HEK293 (cell line): ENCODE measurements around the gene RGS11.

Source experiments
- CTCF ChIA-PET: fragments of 350-600 bp; formaldehyde crosslinking; extraction: SDS; loops from one replicate; lab custom pipeline; 2021; ENCODE audit warnings: antibody characterized with exemption; lab: Yijun Ruan, JAX
- POLR2A ChIA-PET: fragments of 300-600 bp; formaldehyde crosslinking; extraction: SDS; loops from one replicate; lab custom pipeline; 2020; ENCODE audit warnings: antibody characterized with exemption, inconsistent platforms; lab: Yijun Ruan, JAX
- H3K27ac ChIP-seq: fragments of 200-500 bp; sonication (Bioruptor generic); 2 replicates; pipeline ENCODE4 v1.5.1; 2014; ENCODE audit warnings: low read depth, low read length, control low read depth, inconsistent platforms; ENCODE audit errors: extremely low read depth
- H3K36me3 ChIP-seq, 2 experiments: fragments of 200-500 bp in 1 of 2; sonication (Bioruptor generic) in 1 of 2; 1 replicate in 1 of 2; 2 replicates in 1 of 2; pipeline ENCODE4 v1.5.1; 2014 to 2017; ENCODE audit warnings: inconsistent platforms in 2 of 2, low read length in 2 of 2; ENCODE audit not compliant: control insufficient read depth in 2 of 2, insufficient read depth in 1 of 2
- H3K4me1 ChIP-seq: fragments of 200-500 bp; sonication (Bioruptor generic); 2 replicates; pipeline ENCODE4 v1.5.1; 2014; ENCODE audit warnings: mild to moderate bottlenecking, low read length, inconsistent platforms; ENCODE audit not compliant: control insufficient read depth, insufficient read depth
- H3K4me3 ChIP-seq: 2 replicates; pipeline ENCODE4 v1.5.1; 2011; ENCODE audit warnings: low read depth, mild to moderate bottlenecking, control low read depth, low read length, moderate library complexity
- H3K9me3 ChIP-seq: fragments of 200-500 bp; sonication (Bioruptor generic); 2 replicates; pipeline ENCODE4 v1.5.1; 2014; ENCODE audit warnings: low read depth, low read length, inconsistent platforms; ENCODE audit not compliant: control insufficient read depth, insufficient read depth
- SCRT2 ChIP-seq: fragments of 450-650 bp; formaldehyde crosslinking; IDR thresholded peaks from 2 replicates; pipeline ENCODE4 v1.5.1; 2016; ENCODE audit warnings: missing biosample characterization, missing genetic modification characterization
- SP3 ChIP-seq: fragments of 450-650 bp; formaldehyde crosslinking; IDR thresholded peaks from 2 replicates; pipeline ENCODE4 v1.5.1; 2016; ENCODE audit warnings: missing biosample characterization, missing genetic modification characterization
- SP7 ChIP-seq: fragments of 450-650 bp; formaldehyde crosslinking; IDR thresholded peaks from 2 replicates; pipeline ENCODE4 v1.5.1; 2016; ENCODE audit warnings: missing biosample characterization, missing genetic modification characterization
- TCF7L2 ChIP-seq: IDR thresholded peaks from 2 replicates; pipeline ENCODE4 v1.6.1; 2011; ENCODE audit warnings: low read depth, mild to moderate bottlenecking, inconsistent platforms, low read length, moderate library complexity, borderline replicate concordance
- ZBTB8A ChIP-seq: fragments of 450-650 bp; formaldehyde crosslinking; IDR thresholded peaks from 2 replicates; pipeline ENCODE4 v1.5.1; 2016; ENCODE audit warnings: missing biosample characterization, missing genetic modification characterization
- ZNF132 ChIP-seq: fragments of 450-650 bp; formaldehyde crosslinking; IDR thresholded peaks from 2 replicates; pipeline ENCODE4 v1.5.1; 2017; ENCODE audit warnings: missing biosample characterization, missing genetic modification characterization, borderline replicate concordance
- ZNF16 ChIP-seq: fragments of 450-650 bp; formaldehyde crosslinking; IDR thresholded peaks from 2 replicates; pipeline ENCODE4 v1.5.1; 2016; ENCODE audit warnings: low read depth, missing biosample characterization, missing genetic modification characterization
- ZNF223 ChIP-seq: fragments of 450-650 bp; formaldehyde crosslinking; IDR thresholded peaks from 2 replicates; pipeline ENCODE4 v1.5.1; 2016; ENCODE audit warnings: missing biosample characterization, missing genetic modification characterization
- ZNF239 ChIP-seq: fragments of 450-650 bp; formaldehyde crosslinking; IDR thresholded peaks from 2 replicates; pipeline ENCODE4 v1.5.1; 2016; ENCODE audit warnings: missing biosample characterization, missing genetic modification characterization
- ZNF324 ChIP-seq: fragments of 450-650 bp; formaldehyde crosslinking; IDR thresholded peaks from 2 replicates; pipeline ENCODE4 v1.5.1; 2016; ENCODE audit warnings: missing biosample characterization, missing genetic modification characterization
- ZNF600 ChIP-seq: fragments of 450-650 bp; formaldehyde crosslinking; IDR thresholded peaks from 2 replicates; pipeline ENCODE4 v1.5.1; 2016; ENCODE audit warnings: missing biosample characterization, missing genetic modification characterization
- ZNF677 ChIP-seq: fragments of 450-650 bp; IDR thresholded peaks from 2 replicates; pipeline ENCODE4 v1.5.0; 2018; ENCODE audit warnings: missing biosample characterization, mild to moderate bottlenecking, missing genetic modification characterization, moderate library complexity
- ZNF785 ChIP-seq: fragments of 450-650 bp; formaldehyde crosslinking; IDR thresholded peaks from 2 replicates; pipeline ENCODE4 v1.5.1; 2016; ENCODE audit warnings: missing biosample characterization, missing genetic modification characterization
- TF ChIP-seq, protein P1 (sequence below): fragments of 450-650 bp; formaldehyde crosslinking; IDR thresholded peaks from 2 replicates; pipeline ENCODE4 v1.5.1; 2016; ENCODE audit warnings: missing biosample characterization, missing genetic modification characterization
- TF ChIP-seq, protein P2 (sequence below): fragments of 450-650 bp; formaldehyde crosslinking; IDR thresholded peaks from 2 replicates; pipeline ENCODE4 v1.5.1; 2017; ENCODE audit warnings: missing biosample characterization, missing genetic modification characterization
- TF ChIP-seq, protein P3 (sequence below): fragments of 450-650 bp; formaldehyde crosslinking; IDR thresholded peaks from 2 replicates; pipeline ENCODE4 v1.5.1; 2016; ENCODE audit warnings: missing biosample characterization, missing genetic modification characterization
- TF ChIP-seq, protein P4 (sequence below): fragments of 450-650 bp; formaldehyde crosslinking; IDR thresholded peaks from 2 replicates; pipeline ENCODE4 v1.5.1; 2016; ENCODE audit warnings: missing biosample characterization, missing genetic modification characterization
- TF ChIP-seq, protein P5 (sequence below): fragments of 450-650 bp; formaldehyde crosslinking; IDR thresholded peaks from 2 replicates; pipeline ENCODE4 v1.5.1; 2016; ENCODE audit warnings: missing biosample characterization, missing genetic modification characterization
- TF ChIP-seq, protein P6 (sequence below): fragments of 450-650 bp; formaldehyde crosslinking; IDR thresholded peaks from 2 replicates; pipeline ENCODE4 v1.5.1; 2016; ENCODE audit warnings: missing biosample characterization, missing genetic modification characterization, borderline replicate concordance

RGS11 gene

DNA sequence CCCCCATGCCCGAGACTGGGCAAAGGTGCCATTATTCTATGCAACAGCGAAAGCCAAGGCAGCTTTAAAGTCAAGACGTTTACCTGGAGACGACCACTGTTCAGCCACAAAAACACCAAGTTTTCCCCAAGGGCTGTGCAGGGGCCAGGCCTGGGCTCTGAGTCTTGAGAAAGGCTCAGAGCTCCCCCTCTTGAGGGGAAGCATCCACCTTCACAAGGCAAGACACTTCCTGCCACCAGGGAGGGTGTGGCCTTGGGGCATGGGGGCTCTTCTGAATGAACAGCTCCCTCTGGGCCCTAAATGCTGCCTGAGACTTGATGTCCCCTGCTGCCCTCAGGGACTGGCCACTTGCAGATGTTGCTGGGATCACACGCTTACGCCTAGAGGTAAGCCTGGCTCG lies 33.7 kb upstream of the RGS11 start:
- ChIA-PET POLR2A (interaction anchor here (0.6 kb wide), 1 partner anchor 70 kb away, joined by 3 read pairs; no protein-coding TSS in a partner anchor), CTCF (interaction anchor here (0.5 to 1.1 kb wide), 2 partner anchors 9 to 202 kb away, joined by 3 to 4 read pairs; no protein-coding TSS in a partner anchor)
- Histone ChIP-seq H3K27ac (no peak overlapping the region), H3K4me1 (no peaks in the 10 kb centered on the region), H3K36me3 (peaks cover 0 to 69% of the 10 kb centered on the region in 2 experiments; a peak in 2 of 3 replicates), H3K4me3 (no peak overlapping the region), H3K9me3 (no peaks in the 10 kb centered on the region)
- TF ChIP-seq ZNF239 = no peak
- TF ChIP-seq, protein P1, sequence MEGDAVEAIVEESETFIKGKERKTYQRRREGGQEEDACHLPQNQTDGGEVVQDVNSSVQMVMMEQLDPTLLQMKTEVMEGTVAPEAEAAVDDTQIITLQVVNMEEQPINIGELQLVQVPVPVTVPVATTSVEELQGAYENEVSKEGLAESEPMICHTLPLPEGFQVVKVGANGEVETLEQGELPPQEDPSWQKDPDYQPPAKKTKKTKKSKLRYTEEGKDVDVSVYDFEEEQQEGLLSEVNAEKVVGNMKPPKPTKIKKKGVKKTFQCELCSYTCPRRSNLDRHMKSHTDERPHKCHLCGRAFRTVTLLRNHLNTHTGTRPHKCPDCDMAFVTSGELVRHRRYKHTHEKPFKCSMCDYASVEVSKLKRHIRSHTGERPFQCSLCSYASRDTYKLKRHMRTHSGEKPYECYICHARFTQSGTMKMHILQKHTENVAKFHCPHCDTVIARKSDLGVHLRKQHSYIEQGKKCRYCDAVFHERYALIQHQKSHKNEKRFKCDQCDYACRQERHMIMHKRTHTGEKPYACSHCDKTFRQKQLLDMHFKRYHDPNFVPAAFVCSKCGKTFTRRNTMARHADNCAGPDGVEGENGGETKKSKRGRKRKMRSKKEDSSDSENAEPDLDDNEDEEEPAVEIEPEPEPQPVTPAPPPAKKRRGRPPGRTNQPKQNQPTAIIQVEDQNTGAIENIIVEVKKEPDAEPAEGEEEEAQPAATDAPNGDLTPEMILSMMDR (tag by site-specific recombination) = peak; percentile 47; the same call in 1 of the 2 replicates

DNA sequence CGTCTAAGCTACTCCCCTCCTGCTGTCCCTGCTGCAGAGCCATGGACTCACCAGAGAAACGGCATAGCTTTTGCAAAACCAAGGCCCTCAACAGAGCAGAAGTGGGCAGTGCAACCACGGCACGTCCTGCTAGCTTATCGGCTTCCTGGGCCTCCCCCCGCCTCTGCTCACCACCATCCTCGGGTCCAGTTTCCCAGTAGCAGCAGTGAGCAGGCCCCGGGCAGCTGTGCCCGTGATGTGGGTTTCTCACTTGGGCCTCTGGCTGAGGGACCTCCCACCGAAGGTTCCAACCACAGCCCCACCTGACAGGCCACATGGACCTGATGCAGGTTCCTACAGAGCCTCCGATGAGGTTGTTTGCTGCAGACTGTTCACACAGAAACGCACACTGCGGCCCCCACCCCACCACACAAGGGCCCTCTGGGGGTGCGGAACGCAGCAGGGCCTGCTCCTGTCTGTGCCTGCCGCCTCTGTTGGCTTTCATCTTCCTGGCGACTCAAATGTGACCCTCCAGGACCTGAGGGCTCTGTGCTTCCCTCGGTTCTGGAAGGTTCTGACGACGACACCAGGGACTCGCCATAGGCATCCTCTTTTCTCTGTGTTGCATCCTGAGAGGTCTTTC lies 32.1 kb upstream of the RGS11 start:
- H3K36me3 ChIP-seq = peaks cover 0 to 64% of the 10 kb centered on the region in 2 experiments; a peak in 2 of 3 replicates
- CTCF ChIA-PET = no interaction called here

DNA sequence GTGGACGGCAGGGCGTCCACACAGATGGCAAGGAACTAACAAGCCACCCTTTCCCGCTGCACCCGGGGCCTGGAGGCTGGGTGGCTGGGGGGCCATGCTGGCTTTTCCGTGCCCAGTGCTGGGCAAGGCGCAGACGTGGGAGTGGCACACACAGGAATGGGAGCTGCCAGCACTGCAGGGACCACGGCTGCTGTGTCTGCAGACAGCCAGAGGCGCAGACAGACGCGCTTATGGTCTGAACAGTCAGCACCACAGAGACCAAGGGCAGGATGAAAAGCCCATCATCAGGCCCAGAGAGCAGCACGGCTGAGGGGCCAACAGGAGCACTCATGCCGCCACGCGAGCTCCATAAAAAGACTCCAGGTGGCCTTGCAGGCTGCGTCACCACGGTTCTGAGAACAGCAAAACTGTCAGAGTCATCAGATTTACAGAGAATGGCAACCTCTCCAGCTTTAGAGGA lies 31.2 kb upstream of the RGS11 start:
- ChIA-PET POLR2A (interaction anchor here (1.1 kb wide), 1 partner anchor 46 kb away, joined by 5 read pairs; the partner anchor contains the start of gene AXIN1), CTCF (no interaction called here)
- H3K36me3 ChIP-seq = peaks cover 0 to 65% of the 10 kb centered on the region in 2 experiments; a peak in 2 of 3 replicates
- H3K4me1 ChIP-seq = no peaks in the 10 kb centered on the region
- no peak overlapping the region for H3K27ac ChIP-seq
- H3K9me3 ChIP-seq = no peaks in the 10 kb centered on the region
- H3K4me3 ChIP-seq = no peak overlapping the region
- no peak for TF ChIP-seq ZNF132 (tag by site-specific recombination)
- TF ChIP-seq ZNF324 (tag by site-specific recombination) = no peak
- TF ChIP-seq, protein P2, sequence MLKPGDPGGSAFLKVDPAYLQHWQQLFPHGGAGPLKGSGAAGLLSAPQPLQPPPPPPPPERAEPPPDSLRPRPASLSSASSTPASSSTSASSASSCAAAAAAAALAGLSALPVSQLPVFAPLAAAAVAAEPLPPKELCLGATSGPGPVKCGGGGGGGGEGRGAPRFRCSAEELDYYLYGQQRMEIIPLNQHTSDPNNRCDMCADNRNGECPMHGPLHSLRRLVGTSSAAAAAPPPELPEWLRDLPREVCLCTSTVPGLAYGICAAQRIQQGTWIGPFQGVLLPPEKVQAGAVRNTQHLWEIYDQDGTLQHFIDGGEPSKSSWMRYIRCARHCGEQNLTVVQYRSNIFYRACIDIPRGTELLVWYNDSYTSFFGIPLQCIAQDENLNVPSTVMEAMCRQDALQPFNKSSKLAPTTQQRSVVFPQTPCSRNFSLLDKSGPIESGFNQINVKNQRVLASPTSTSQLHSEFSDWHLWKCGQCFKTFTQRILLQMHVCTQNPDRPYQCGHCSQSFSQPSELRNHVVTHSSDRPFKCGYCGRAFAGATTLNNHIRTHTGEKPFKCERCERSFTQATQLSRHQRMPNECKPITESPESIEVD (tag by site-specific recombination) = no peak; the same call in 1 of the 2 replicates
- no peak for TF ChIP-seq SP3
- TF ChIP-seq, protein P3, sequence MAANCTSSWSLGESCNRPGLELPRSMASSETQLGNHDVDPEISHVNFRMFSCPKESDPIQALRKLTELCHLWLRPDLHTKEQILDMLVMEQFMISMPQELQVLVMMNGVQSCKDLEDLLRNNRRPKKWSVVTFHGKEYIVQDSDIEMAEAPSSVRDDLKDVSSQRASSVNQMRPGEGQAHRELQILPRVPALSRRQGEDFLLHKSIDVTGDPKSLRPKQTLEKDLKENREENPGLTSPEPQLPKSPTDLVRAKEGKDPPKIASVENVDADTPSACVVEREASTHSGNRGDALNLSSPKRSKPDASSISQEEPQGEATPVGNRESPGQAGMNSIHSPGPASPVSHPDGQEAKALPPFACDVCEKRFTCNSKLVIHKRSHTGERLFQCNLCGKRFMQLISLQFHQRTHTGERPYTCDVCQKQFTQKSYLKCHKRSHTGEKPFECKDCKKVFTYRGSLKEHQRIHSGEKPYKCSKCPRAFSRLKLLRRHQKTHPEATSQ = no peak
- TF ChIP-seq ZNF785 = no peak
- TF ChIP-seq, protein P4, sequence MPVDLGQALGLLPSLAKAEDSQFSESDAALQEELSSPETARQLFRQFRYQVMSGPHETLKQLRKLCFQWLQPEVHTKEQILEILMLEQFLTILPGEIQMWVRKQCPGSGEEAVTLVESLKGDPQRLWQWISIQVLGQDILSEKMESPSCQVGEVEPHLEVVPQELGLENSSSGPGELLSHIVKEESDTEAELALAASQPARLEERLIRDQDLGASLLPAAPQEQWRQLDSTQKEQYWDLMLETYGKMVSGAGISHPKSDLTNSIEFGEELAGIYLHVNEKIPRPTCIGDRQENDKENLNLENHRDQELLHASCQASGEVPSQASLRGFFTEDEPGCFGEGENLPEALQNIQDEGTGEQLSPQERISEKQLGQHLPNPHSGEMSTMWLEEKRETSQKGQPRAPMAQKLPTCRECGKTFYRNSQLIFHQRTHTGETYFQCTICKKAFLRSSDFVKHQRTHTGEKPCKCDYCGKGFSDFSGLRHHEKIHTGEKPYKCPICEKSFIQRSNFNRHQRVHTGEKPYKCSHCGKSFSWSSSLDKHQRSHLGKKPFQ (tag by site-specific recombination) = no peak
- no peak for TF ChIP-seq ZNF16 (tag by site-specific recombination)
- peak; percentile 62 for TF ChIP-seq SP7 (tag by site-specific recombination)
- TF ChIP-seq, protein P5, sequence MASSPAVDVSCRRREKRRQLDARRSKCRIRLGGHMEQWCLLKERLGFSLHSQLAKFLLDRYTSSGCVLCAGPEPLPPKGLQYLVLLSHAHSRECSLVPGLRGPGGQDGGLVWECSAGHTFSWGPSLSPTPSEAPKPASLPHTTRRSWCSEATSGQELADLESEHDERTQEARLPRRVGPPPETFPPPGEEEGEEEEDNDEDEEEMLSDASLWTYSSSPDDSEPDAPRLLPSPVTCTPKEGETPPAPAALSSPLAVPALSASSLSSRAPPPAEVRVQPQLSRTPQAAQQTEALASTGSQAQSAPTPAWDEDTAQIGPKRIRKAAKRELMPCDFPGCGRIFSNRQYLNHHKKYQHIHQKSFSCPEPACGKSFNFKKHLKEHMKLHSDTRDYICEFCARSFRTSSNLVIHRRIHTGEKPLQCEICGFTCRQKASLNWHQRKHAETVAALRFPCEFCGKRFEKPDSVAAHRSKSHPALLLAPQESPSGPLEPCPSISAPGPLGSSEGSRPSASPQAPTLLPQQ (tag by site-specific recombination) = no peak
- TF ChIP-seq ZBTB8A (tag by site-specific recombination) = peak; percentile 36
- no peak for TF ChIP-seq ZNF677

More for the DNA sequence above, 32.1 kb upstream of the RGS11 start:
- POLR2A ChIA-PET = interaction anchor here (1.1 kb wide), 1 partner anchor 45 kb away, joined by 5 read pairs; the partner anchor contains the start of gene AXIN1
- no peak overlapping the region for H3K4me3 ChIP-seq
- no peaks in the 10 kb centered on the region for H3K4me1 ChIP-seq
- H3K27ac ChIP-seq = no peak overlapping the region
- H3K9me3 ChIP-seq = no peaks in the 10 kb centered on the region
- TF ChIP-seq ZNF223 (no peak), SCRT2 (tag by site-specific recombination) (no peak), ZNF600 (tag by site-specific recombination) (0 out of 2 replicates have a peak, but pooled peaks have one; percentile 53), TCF7L2 (no peak)
- TF ChIP-seq, protein P6, sequence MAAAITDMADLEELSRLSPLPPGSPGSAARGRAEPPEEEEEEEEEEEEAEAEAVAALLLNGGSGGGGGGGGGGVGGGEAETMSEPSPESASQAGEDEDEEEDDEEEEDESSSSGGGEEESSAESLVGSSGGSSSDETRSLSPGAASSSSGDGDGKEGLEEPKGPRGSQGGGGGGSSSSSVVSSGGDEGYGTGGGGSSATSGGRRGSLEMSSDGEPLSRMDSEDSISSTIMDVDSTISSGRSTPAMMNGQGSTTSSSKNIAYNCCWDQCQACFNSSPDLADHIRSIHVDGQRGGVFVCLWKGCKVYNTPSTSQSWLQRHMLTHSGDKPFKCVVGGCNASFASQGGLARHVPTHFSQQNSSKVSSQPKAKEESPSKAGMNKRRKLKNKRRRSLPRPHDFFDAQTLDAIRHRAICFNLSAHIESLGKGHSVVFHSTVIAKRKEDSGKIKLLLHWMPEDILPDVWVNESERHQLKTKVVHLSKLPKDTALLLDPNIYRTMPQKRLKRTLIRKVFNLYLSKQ (tag by site-specific recombination) = no peak
